Small intestine (tissue), 7 donors: Measurements from ENCODE around the gene XYLT1. TPM values are rescaled to one million over a fixed set of nuclear protein-coding genes. Genes with fewer than 3 reads are reported as not detected.

Experiments
- DNase-seq, 2 donors: peaks; one replicate each; pipeline versions ENCODE4 v3.0.0 to v3.0.0-alpha.2; 2013
- FAIRE-seq: peaks from 2 replicates; lab custom pipeline; 2012; peaks lifted over from hg19 to GRCh38; lab: Jason Lieb, UNC
- H3K27ac ChIP-seq, 3 donors: one replicate each; pipeline ENCODE4 v1.5.1; 2013; ENCODE audit warnings: low read length in 2 of 3, mild to moderate bottlenecking in 2 of 3, control low read depth in 1 of 3, inconsistent platforms in 1 of 3, low read depth in 1 of 3, moderate library complexity in 1 of 3
- H3K27me3 ChIP-seq, 3 donors: one replicate each; pipeline ENCODE4 v1.6.1; 2013; ENCODE audit warnings: low read length in 3 of 3, inconsistent platforms in 1 of 3; ENCODE audit not compliant: control insufficient read depth in 3 of 3, insufficient read depth in 3 of 3
- H3K36me3 ChIP-seq, 3 donors: one replicate each; pipeline ENCODE4 v1.6.1; 2013; ENCODE audit warnings: low read length in 3 of 3, inconsistent platforms in 1 of 3, low read depth in 1 of 3, mild to moderate bottlenecking in 1 of 3, moderate library complexity in 1 of 3; ENCODE audit not compliant: control insufficient read depth in 3 of 3, insufficient read depth in 2 of 3
- H3K4me1 ChIP-seq, 3 donors: one replicate each; pipeline ENCODE4 v1.6.1; 2013; ENCODE audit warnings: low read length in 2 of 3, inconsistent platforms in 1 of 3, low read depth in 1 of 3, mild to moderate bottlenecking in 1 of 3, moderate library complexity in 1 of 3; ENCODE audit not compliant: control insufficient read depth in 3 of 3, insufficient read depth in 2 of 3
- H3K4me3 ChIP-seq, 3 donors: one replicate each; pipeline ENCODE4 v1.5.1; 2013; ENCODE audit warnings: low read length in 3 of 3, control low read depth in 1 of 3, inconsistent platforms in 1 of 3, low read depth in 1 of 3, mild to moderate bottlenecking in 1 of 3, moderate library complexity in 1 of 3
- H3K9me3 ChIP-seq, 2 donors: one replicate each; pipeline ENCODE4 v1.6.1; 2013; ENCODE audit warnings: low read depth in 1 of 2, low read length in 1 of 2; ENCODE audit not compliant: control insufficient read depth in 2 of 2, insufficient read depth in 1 of 2
- WGBS, 3 donors: extraction: QIAGEN DNeasy Blood & Tissue Kit; methylation state at CpG; one replicate each; pipeline ENCODE4 v1.1.7; 2013; 5-methylcytosine and 5-hydroxymethylcytosine counted together
- polyA plus RNA-seq, 4 donors: library from polyadenylated mRNA; stranded (reverse) in 3 of 4; unstranded in 1 of 4; fragments of 200-250 nt in 3 of 4; fragments of 120-200 nt in 1 of 4; gene quantifications; one replicate each; pipeline versions ENCODE4 v1.2.1 to v1.2.3, GENCODE V29; 2013
- donor health status: healthy with polysubstance abuse.
- donor health status: control.
- donor health status: control.
- donor health status: Bipolar disorder and iron deficiency.
- donor health status: healthy.

The XYLT1 gene
- polyA plus RNA-seq, 4 donors = 1.9 to 11.2 (median 4.1) TPM

DNA sequence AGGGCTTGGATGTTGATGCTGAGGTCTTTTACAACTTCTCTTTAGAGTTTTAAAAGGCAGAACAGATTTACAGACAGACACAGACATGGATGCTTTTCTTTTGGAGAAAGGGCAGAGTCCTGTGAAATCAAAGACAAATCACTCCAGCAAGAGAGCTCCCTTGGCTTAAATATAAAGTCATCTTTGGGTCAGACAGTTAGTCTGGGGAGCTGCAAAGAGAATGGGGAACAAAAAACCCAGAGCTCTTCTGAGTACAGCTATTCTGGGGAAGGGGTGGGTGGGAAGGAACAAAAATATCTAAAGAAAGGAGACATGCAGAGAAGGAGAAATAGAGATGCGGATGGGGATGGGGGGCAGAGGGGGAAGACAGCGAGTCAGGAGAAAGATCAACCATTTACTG lies 266.6 kb downstream of the XYLT1 start:
- Histone ChIP-seq H3K9me3 (no peaks in the 10 kb centered on the region), H3K4me1 (no peaks in the 10 kb centered on the region), H3K27ac (no peak overlapping the region), H3K27me3 (no peaks in the 10 kb centered on the region), H3K4me3 (no peak overlapping the region), H3K36me3 (peaks cover 2 to 5% (median 4%) of the 10 kb centered on the region in 3 donors)
- FAIRE-seq (no peak), DNase-seq (no peak)
- 82 to 92% (median 87%) methylated on average over 2 of the region's 2 CpGs for WGBS, 3 donors

DNA sequence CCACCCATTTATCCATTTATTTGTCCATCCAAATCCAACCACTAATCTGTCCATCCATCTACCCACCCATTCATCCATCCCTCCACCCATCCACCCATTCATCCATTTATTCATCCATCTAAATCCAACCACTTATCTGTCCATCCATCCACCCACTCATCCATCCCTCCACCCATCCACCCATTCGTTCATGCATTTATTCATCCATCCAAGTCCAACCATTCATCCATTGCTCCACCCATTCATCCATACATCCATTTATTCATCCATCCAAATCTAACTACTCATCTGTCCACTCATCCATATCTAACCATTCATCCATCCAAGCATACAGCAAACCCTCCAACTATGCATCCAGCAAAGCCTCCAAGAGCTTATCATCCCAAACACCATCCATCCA lies 267.3 kb downstream of the XYLT1 start:
- peaks cover 2 to 5% (median 5%) of the 10 kb centered on the region in 3 donors for H3K36me3 ChIP-seq
- 83 to 89% (median 88%) methylated on average over 1 of the region's 1 CpG for WGBS, 3 donors
- DNase-seq = no peak

DNA sequence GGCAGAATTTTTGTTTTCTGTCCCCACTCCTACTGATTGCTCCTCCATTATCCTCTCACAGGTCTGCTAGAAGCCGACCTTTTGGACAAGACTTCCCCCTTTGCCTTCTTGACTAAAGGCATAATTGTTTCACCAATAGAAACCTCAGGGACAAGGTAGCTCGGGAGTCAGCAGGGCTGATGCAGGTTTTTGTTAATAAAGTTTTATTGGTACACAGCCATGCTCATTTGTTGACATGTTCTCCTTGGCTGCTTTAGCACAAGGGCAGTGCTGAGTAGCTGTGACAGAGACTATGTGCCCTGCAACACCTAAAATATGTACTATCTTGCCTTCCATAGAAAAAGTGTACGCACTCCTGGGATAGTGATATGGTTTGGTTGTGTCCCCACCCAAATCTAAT lies 271.6 kb downstream of the XYLT1 start:
- Histone ChIP-seq H3K9me3 (no peaks in the 10 kb centered on the region), H3K4me3 (no peak overlapping the region), H3K27me3 (no peaks in the 10 kb centered on the region), H3K27ac (no peak overlapping the region), H3K4me1 (no peaks in the 10 kb centered on the region), H3K36me3 (peaks cover 2 to 20% (median 7%) of the 10 kb centered on the region in 3 donors)
- WGBS, 3 donors = 93 to 98% (median 95%) methylated on average over 3 of the region's 3 CpGs
- DNase-seq = no peak
- FAIRE-seq = no peak

More for the DNA sequence above, 267.3 kb downstream of the XYLT1 start:
- Histone ChIP-seq H3K4me1 (no peaks in the 10 kb centered on the region), H3K27ac (no peak overlapping the region), H3K9me3 (no peaks in the 10 kb centered on the region), H3K4me3 (no peak overlapping the region), H3K27me3 (no peaks in the 10 kb centered on the region)
- FAIRE-seq = no peak

DNA sequence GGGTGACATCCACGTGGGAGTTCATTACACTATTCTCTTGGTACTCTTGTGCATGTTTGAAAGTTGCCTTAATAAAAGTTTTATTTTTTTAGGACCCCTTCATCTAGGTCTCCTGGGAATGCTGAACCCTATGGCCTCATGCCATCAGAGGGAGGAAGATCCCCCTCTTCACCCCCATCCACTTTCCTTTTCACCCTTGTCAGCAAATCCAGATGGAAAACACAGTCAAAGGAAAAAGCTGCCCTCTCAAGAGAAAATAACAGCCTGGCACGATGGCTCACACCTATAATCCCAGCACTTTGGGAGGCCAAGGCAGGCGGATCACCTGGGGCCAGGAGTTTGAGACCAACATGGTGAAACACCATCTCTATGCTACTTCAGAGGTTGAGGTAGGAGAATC lies 274.2 kb downstream of the XYLT1 start:
- WGBS, 3 donors = 66 to 83% (median 79%) methylated on average over 3 of the region's 3 CpGs
- Histone ChIP-seq H3K27ac (no peak overlapping the region), H3K4me3 (no peak overlapping the region), H3K4me1 (no peaks in the 10 kb centered on the region), H3K36me3 (peaks cover 2 to 20% (median 8%) of the 10 kb centered on the region in 3 donors), H3K9me3 (no peaks in the 10 kb centered on the region), H3K27me3 (no peaks in the 10 kb centered on the region)
- FAIRE-seq = no peak
- DNase-seq = no peak

DNA sequence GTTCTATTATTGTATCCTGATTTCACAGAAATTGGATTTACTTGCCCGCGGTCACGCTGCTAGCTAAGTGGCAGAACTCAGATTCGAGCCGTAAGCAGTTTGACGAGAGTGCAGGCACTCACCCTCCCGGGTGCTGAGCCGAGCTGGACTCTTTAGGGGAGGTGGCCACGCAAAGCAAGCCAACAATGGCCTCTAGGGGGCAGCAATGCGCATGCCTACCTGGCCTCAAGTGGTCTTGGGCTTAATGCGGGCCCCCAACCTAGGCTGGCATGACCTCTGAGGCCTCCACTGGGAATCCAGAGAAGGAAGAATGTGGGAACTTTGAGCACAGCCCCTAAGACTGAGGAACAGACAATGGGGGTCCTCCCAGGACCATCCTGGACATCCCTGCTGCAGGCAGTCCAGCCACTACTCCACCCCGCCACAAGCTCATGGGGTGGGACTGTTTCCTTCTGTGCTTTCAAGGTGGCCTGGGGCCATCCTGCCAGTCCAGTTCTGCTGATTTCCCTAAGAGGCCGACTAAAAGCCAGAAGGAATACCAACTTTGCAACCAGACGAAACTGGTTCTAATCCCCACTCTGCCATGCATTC lies 276.5 kb downstream of the XYLT1 start:
- no peak overlapping the region for H3K4me3 ChIP-seq
- no peaks in the 10 kb centered on the region for H3K4me1 ChIP-seq
- DNase-seq (peak; percentile 37 to 62), FAIRE-seq (no peak)
- H3K36me3 ChIP-seq = peaks cover 1 to 15% (median 7%) of the 10 kb centered on the region in 3 donors
- H3K27me3 ChIP-seq = no peaks in the 10 kb centered on the region
- WGBS, 3 donors = 57 to 63% (median 59%) methylated on average over 14 of the region's 14 CpGs
- H3K27ac ChIP-seq = no peak overlapping the region
- no peaks in the 10 kb centered on the region for H3K9me3 ChIP-seq

DNA sequence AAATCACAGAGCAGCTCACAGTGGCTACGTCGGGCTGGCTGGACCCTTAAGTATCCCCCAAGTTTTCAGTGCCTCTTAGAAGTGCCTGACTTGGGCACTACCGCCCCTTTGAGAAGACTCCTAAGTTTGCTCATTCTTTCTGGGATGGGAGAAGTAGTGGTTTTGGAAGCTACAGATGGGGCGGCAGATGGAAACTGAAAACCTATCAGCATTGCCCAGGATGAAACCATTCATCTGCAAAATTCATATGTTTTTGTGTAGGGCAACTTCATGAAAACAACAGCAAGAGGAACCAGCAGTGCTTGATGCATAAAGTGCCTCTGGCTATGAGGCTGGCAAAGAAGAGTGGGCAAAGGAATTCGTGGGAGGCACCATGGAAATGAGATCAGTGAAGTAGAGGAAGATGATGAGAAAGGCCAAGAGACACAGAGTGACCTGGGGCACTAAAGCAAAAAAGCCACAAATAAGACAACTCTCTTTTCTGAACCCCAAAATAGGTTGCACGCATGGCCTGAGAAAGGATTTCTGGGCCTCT lies 277.1 kb downstream of the XYLT1 start:
- no peaks in the 10 kb centered on the region for H3K9me3 ChIP-seq
- FAIRE-seq (no peak), DNase-seq (no peak)
- no peak overlapping the region for H3K4me3 ChIP-seq
- no peak overlapping the region for H3K27ac ChIP-seq
- no peaks in the 10 kb centered on the region for H3K4me1 ChIP-seq
- no peaks in the 10 kb centered on the region for H3K27me3 ChIP-seq
- peaks cover 0 to 15% (median 5%) of the 10 kb centered on the region in 3 donors for H3K36me3 ChIP-seq
- 83 to 88% (median 87%) methylated on average over 6 of the region's 6 CpGs for WGBS, 3 donors

DNA sequence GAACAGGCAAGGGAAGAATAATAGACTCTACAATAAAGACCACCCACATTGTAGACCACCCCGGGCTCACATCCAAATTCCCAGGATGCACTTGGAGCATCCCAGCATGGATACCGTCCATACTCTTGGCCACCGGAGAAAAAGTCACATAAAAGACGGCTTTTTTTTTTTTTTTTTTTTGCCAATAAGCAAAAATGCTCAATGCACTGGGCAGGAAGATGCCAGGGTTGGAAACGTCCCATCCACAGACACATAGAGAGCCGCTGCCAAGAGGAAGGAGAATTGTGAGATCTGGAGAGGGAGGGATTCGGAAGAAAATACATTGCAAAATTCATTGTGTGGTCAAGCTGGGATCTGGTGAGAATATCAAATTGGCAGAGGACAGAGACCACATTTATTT lies 286.7 kb downstream of the XYLT1 start:
- WGBS, 3 donors = 89 to 96% (median 92%) methylated on average over 7 of the region's 7 CpGs
- peaks cover 0 to 5% (median 2%) of the 10 kb centered on the region in 3 donors for H3K36me3 ChIP-seq
- H3K9me3 ChIP-seq = peaks cover 0 to 5% of the 10 kb centered on the region in 2 donors
- H3K27me3 ChIP-seq = no peaks in the 10 kb centered on the region
- FAIRE-seq (no peak), DNase-seq (no peak)
- no peak overlapping the region for H3K27ac ChIP-seq
- no peak overlapping the region for H3K4me3 ChIP-seq
- H3K4me1 ChIP-seq = no peaks in the 10 kb centered on the region

DNA sequence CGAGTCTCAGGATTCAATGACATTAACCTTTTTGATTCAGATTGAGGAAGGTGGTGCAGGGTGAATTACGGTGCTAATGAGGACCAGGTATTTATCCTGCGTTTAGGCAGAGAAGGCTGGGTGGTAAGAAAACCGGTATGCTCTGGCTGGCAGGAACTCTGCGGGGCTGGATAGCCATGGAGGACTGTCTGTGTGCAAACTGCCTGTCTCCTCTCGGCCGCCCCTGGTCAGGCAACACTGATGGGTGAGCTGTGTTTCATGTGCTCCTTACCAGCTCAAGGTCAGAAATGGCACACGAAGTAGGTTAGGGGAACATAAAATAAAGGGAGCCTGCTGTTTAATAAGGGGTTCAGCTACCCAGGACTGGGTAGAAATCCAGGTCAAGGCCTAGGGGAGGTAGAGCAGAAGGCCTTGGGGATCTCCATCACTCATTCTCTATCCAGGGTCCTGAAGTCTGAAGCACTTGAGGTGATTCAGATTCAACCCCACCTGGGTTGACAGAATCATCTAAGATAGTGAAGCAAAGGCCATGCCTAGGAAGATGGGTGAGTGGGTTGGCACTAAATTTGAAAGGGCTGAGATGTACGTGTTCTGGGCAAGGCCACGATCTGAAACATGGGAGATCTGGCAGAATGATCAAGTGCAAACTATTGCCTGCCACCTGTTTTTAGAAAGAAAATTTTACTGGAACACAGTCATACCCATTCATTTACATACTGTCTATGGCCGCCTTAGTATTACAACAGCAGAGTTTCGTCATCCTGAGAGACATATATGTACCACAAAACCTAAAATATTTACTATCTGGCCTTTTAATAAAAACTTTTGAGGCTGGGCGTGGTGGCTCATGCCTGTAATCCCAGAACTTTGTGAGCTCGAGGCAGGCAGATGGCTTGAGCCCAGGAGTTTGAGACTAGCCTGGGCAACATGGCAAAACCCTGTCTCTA lies 292.5 kb downstream of the XYLT1 start:
- Histone ChIP-seq H3K27me3 (no peaks in the 10 kb centered on the region), H3K27ac (no peak overlapping the region), H3K4me3 (no peak overlapping the region), H3K4me1 (no peaks in the 10 kb centered on the region), H3K9me3 (peaks cover 0 to 5% of the 10 kb centered on the region in 2 donors), H3K36me3 (peaks cover 2 to 13% (median 5%) of the 10 kb centered on the region in 3 donors)
- FAIRE-seq (no peak), DNase-seq (no peak)
- WGBS, 3 donors = 81 to 86% (median 82%) methylated on average over 14 of the region's 14 CpGs
